HFF-Myc (cell line): ENCODE data around the gene DYNLT1.

Source experiments
- DNase-seq: peaks from one replicate; pipeline ENCODE4 v3.0.0-alpha.2; 2011; ENCODE audit warnings: low read depth; ENCODE audit errors: extremely low read depth
- H3K4me3 ChIP-seq: replicated peaks from 2 replicates; pipeline ENCODE4 v1.5.1; 2011; ENCODE audit warnings: low read depth, mild to moderate bottlenecking, control low read depth, low read length
- CTCF ChIP-seq: IDR thresholded peaks from 2 replicates; pipeline ENCODE4 v1.5.1; 2012; ENCODE audit warnings: mild to moderate bottlenecking, low read depth, low read length, control low read depth; ENCODE audit errors: missing control alignments

DYNLT1 gene

GRCh38 chr6:158631678-158632537 lies 12.6 kb downstream of the DYNLT1 start:
- DNase-seq, result peak; percentile 49
- TF ChIP-seq CTCF, result no peak
- no peak overlapping the region for H3K4me3 ChIP-seq

GRCh38 chr6:158630938-158631616 lies 13.5 kb downstream of the DYNLT1 start:
- TF ChIP-seq CTCF, result no peak
- H3K4me3 ChIP-seq, result no peak overlapping the region
- DNase-seq, result no peak

- DNase-seq, result no peak
- no peak overlapping the region for H3K4me3 ChIP-seq
- no peak for TF ChIP-seq CTCF
These were observed 14.9 kb downstream of the DYNLT1 start for GRCh38 chr6:158629367-158630221.

GRCh38 chr6:158628542-158628941 lies 16.0 kb downstream of the DYNLT1 start:
- TF ChIP-seq CTCF, result no peak
- DNase-seq, result no peak
- H3K4me3 ChIP-seq, result no peak overlapping the region

GRCh38 chr6:158627940-158628211 lies 16.7 kb downstream of the DYNLT1 start:
- no peak overlapping the region for H3K4me3 ChIP-seq
- DNase-seq, result no peak
- no peak for TF ChIP-seq CTCF

- no peak for DNase-seq
- TF ChIP-seq CTCF, result no peak
These were observed 17.2 kb downstream of the DYNLT1 start for GRCh38 chr6:158627168-158627939.

More at GRCh38 chr6:158627168-158627939, 17.2 kb downstream of the DYNLT1 start:
- no peak overlapping the region for H3K4me3 ChIP-seq
